Esophagus squamous epithelium (tissue), 5 donors: ENCODE measurements around the gene ARPP19. TPM values are rescaled to one million over a fixed set of nuclear protein-coding genes. Genes with fewer than 3 reads are reported as not detected.
A peak's percentile ranks its signal among the peaks of the same experiment; 100 is the strongest.
"Not testable (repeated sequence)": the region's sequence is repeated elsewhere in the genome, so short reads cannot be mapped to it uniquely, and the experiment has no call there.

Experiments
- DNase-seq: peaks from one replicate; lab custom pipeline; 2025; lab: John Stamatoyannopoulos, UW
- H3K27ac ChIP-seq, 4 donors: fragments of 200-600 bp; sonication (generic); one replicate each; pipeline ENCODE4 v1.5.1; 2016 to 2019; ENCODE audit warnings: mild to moderate bottlenecking in 1 of 4
- H3K27me3 ChIP-seq, 4 donors: fragments of 200-600 bp; sonication (generic); 1 replicate in 3 of 4; 2 replicates in 1 of 4; pipeline versions ENCODE4 v1.5.1 to v1.6.0; 2017 to 2021; ENCODE audit warnings: antibody characterized with exemption in 1 of 4
- H3K36me3 ChIP-seq, 3 donors: fragments of 200-600 bp; sonication (generic); one replicate each; pipeline ENCODE4 v1.5.1; 2016 to 2019
- H3K4me1 ChIP-seq, 3 donors: fragments of 200-600 bp; sonication (generic); one replicate each; pipeline ENCODE4 v1.5.1; 2017 to 2019
- H3K4me3 ChIP-seq, 4 donors: fragments of 200-600 bp; sonication (generic); 1 replicate in 3 of 4; 2 replicates in 1 of 4; pipeline ENCODE4 v1.5.1; 2016 to 2019; ENCODE audit warnings: mild to moderate bottlenecking in 2 of 4, moderate library complexity in 1 of 4
- H3K9me3 ChIP-seq, 3 donors: fragments of 200-600 bp; sonication (generic); one replicate each; pipeline ENCODE4 v1.5.1; 2016 to 2019
- POLR2A ChIP-seq, 4 donors: fragments of 450-650 bp; IDR thresholded peaks; one replicate each; pipeline ENCODE4 v1.6.1; 2017; ENCODE audit warnings: antibody characterized with exemption in 4 of 4, mild to moderate bottlenecking in 4 of 4, moderate library complexity in 3 of 4
- WGBS, 2 donors: methylation state at CpG; one replicate each; pipeline ENCODE4 v1.1.5; 2018; 5-methylcytosine and 5-hydroxymethylcytosine counted together
- intact Hi-C: fragments of 100-400 bp; cut with DNase I; formaldehyde crosslinking; loops from one replicate; pipeline ENCODE4 v1.15.0; 2022
- total RNA-seq, 4 donors: library from RNA; depleted of rRNA; stranded (reverse); fragments of >200 nt; gene quantifications; one replicate each; pipeline ENCODE4 v1.1.0, GENCODE V29; 2016
- TF ChIP-seq, protein P1 (sequence below), 6 experiments: fragments of 450-650 bp in 4 of 6; fragments of 200-600 bp in 2 of 6; sonication (generic) in 2 of 6; IDR thresholded peaks; one replicate each; pipeline ENCODE4 v1.5.1; 2016 to 2019; ENCODE audit warnings: antibody characterized with exemption in 6 of 6, mild to moderate bottlenecking in 4 of 6, moderate library complexity in 4 of 6
- donor health status: DM: yes; HTN: yes; CAD: no.

Gene ARPP19
- total RNA-seq, 4 donors from 2014 or later = 44.1 to 114 (median 105) TPM

DNA sequence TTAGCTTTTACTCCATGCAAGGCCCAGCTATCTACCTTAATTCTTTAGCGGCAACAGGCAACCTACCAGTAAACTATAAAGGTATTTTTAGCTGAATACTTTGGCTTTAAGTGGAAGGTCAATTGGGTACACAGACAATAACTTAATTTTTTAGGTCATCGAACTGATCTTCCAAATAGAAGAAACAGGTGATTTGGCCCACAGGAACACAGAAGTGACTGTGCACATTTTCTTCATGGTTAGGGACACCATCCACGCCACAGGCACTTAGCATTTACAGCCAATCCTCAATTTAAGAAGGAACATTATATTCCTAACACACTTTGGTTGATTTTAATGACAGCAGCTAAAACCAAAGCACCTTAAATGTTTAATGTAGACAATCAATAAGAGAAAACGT, 1.9 kb downstream of the ARPP19 start:
- Histone ChIP-seq H3K27ac (peak overlapping the region in 3 of 4 donors; percentile 91 to 98 (median 97)), H3K4me3 (peak overlapping the region; percentile 62 to 88 (median 83)), H3K27me3 (no peaks in the 10 kb centered on the region), H3K9me3 (no peaks in the 10 kb centered on the region), H3K4me1 (peaks cover 5 to 58% (median 33%) of the 10 kb centered on the region in 3 donors), H3K36me3 (no peaks in the 10 kb centered on the region)
- 43 to 55% methylated on average over 4 of the region's 4 CpGs for WGBS, 2 donors
- no peak for DNase-seq
- TF ChIP-seq, protein P1, sequence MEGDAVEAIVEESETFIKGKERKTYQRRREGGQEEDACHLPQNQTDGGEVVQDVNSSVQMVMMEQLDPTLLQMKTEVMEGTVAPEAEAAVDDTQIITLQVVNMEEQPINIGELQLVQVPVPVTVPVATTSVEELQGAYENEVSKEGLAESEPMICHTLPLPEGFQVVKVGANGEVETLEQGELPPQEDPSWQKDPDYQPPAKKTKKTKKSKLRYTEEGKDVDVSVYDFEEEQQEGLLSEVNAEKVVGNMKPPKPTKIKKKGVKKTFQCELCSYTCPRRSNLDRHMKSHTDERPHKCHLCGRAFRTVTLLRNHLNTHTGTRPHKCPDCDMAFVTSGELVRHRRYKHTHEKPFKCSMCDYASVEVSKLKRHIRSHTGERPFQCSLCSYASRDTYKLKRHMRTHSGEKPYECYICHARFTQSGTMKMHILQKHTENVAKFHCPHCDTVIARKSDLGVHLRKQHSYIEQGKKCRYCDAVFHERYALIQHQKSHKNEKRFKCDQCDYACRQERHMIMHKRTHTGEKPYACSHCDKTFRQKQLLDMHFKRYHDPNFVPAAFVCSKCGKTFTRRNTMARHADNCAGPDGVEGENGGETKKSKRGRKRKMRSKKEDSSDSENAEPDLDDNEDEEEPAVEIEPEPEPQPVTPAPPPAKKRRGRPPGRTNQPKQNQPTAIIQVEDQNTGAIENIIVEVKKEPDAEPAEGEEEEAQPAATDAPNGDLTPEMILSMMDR (IDR thresholded peaks at IDR 0.05) = no peak
- TF ChIP-seq POLR2A (IDR thresholded peaks at IDR 0.05) = no peak
- intact Hi-C loops = no loop called here

DNA sequence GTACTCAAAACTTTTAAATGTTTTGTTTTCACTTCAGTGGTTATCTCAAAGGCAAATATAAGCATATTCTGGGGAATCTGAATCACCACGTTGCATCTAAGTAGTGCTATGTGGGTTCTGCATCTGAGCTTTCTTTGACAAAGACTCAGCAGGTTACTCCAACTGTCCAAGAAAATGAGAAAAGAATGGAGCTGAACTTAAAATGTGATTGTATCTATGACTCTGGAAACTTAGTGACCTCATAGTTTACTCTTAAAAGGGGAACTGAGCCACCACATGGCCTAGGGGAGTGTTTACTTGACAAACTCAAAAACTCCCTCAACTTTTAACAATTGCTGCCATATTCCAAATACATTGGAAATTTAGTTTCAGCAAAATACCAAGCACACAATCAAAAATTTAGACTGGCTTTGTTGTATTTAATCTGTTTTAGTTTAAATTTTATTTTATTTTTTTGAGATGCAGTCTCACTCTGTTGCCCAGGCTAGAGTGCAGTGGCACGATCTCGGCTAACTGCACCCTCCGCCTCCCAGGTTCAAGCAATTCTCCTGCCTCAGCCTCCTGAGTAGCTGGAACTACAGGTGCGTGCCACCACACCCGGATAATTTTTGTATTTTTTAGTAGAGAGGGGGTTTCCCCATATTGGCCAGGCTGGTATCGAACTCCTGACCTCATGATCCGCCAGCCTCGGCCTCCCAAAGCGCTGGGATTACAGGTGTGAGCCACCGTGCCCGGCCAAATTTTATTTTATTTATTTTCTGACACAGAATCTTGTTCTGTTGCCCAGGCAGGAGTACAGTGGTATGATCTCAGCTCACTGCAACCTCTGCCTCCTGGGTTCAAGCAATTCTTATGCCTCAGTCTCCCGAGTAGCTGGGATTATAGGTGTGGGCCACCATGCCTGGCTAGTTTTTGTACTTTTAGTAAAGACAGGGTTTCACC, 3.1 kb downstream of the ARPP19 start:
- H3K9me3 ChIP-seq, H3K4me3 ChIP-seq, H3K36me3 ChIP-seq, DNase-seq, H3K27me3 ChIP-seq, intact Hi-C loops: not testable (repeated sequence)
- peak overlapping the region in 1 of 4 donors; percentile 2 for H3K27ac ChIP-seq
- WGBS, 2 donors = 87 to 92% methylated on average over 13 of the region's 13 CpGs
- peaks cover 5 to 68% (median 33%) of the 10 kb centered on the region in 3 donors for H3K4me1 ChIP-seq

DNA sequence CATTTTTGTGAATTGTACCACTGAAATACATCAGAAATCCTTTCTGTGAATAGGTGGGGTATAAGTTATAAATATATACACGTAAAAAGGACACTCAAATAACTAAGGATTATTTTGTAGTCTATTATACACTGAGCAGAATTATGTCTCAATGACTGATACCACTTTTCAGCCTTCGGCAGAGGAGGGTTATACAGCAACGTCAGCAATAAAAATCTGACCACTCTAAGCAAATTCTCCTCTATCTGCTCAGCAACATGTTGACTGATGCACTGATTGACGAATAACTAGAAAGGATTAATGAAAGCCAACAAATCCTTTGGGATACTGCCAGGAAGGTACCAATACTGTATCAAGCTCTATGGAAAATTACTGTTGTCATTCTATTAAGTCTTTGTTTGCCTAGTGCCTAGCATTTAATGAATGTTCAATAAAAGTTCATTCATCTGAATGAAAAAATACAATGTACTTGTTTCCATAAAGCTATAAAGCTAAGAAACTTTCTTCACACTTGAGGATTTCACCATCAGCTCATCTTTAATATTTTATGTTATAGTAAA, 5.2 kb downstream of the ARPP19 start:
- H3K27ac ChIP-seq = peak overlapping the region in 1 of 4 donors; percentile 25
- no peaks in the 10 kb centered on the region for H3K36me3 ChIP-seq
- no peak overlapping the region for H3K4me3 ChIP-seq
- intact Hi-C loops = no loop called here
- peaks cover 8 to 89% (median 52%) of the 10 kb centered on the region in 3 donors for H3K4me1 ChIP-seq
- H3K9me3 ChIP-seq = no peaks in the 10 kb centered on the region
- no peak for TF ChIP-seq POLR2A (IDR thresholded peaks at IDR 0.05)
- TF ChIP-seq, protein P1 (IDR thresholded peaks at IDR 0.05) = no peak
- no peak for DNase-seq
- 20 to 38% methylated on average over 4 of the region's 4 CpGs for WGBS, 2 donors
- no peaks in the 10 kb centered on the region for H3K27me3 ChIP-seq

DNA sequence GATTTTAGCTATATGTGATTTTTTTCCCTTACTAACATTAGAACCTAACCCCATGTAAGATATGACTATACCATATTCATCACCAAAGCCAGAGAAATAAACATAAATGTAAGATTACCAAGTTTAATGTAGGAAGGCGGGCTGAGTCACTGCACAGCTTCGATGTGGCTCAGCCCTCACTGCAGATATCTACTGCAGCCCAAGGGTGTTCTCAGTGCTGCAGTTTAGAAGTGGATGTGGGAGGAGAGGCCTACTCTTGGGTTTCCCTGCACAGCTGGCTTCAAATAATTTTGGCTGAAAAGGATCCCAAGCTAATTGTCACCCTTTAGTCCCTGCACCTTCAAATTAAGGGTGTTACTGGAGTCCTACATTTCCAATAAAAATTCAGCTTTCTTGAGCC, 9.3 kb downstream of the ARPP19 start:
- Histone ChIP-seq H3K27ac (no peak overlapping the region), H3K4me3 (no peak overlapping the region), H3K9me3 (no peaks in the 10 kb centered on the region), H3K36me3 (peaks cover 0 to 26% (median 0%) of the 10 kb centered on the region in 3 donors), H3K27me3 (no peaks in the 10 kb centered on the region), H3K4me1 (peaks cover 4 to 74% (median 38%) of the 10 kb centered on the region in 3 donors)
- WGBS, 2 donors = 56 to 58% methylated on average over 2 of the region's 2 CpGs
- TF ChIP-seq, protein P1 (IDR thresholded peaks at IDR 0.05) = no peak
- TF ChIP-seq POLR2A (IDR thresholded peaks at IDR 0.05) = no peak
- DNase-seq = no peak
- intact Hi-C loops = no loop called here

DNA sequence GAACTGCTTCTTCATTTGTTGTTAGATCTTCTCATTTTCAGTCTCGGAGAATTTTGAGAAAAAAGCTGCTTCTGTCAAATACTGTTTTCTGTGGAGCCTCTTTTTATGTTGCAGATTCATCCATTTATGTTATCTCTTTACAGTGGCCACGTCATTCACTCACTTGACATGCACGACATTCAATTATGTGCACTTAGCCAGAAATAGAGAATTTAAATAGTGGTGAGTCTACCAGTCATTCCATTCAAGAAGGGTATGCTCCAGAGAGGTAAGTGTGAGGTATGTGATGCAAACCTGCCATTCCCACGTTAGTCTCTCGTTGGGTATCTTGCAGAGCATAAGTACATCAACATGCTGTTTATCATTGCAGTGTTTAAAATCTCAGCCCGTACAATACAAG, 9.8 kb downstream of the ARPP19 start:
- peaks cover 4 to 69% (median 33%) of the 10 kb centered on the region in 3 donors for H3K4me1 ChIP-seq
- TF ChIP-seq, protein P1 (IDR thresholded peaks at IDR 0.05) = no peak
- TF ChIP-seq POLR2A (IDR thresholded peaks at IDR 0.05) = no peak
- WGBS, 2 donors = 74 to 83% methylated on average over 6 of the region's 6 CpGs
- no peaks in the 10 kb centered on the region for H3K27me3 ChIP-seq
- peaks cover 0 to 31% (median 0%) of the 10 kb centered on the region in 3 donors for H3K36me3 ChIP-seq
- intact Hi-C loops = no loop called here
- H3K9me3 ChIP-seq = no peaks in the 10 kb centered on the region
- no peak for DNase-seq
- H3K4me3 ChIP-seq = no peak overlapping the region
- peak overlapping the region in 2 of 4 donors; percentile 65 to 74 for H3K27ac ChIP-seq
